Measurements from ENCODE around the gene GPR31.

The GPR31 gene

DNA sequence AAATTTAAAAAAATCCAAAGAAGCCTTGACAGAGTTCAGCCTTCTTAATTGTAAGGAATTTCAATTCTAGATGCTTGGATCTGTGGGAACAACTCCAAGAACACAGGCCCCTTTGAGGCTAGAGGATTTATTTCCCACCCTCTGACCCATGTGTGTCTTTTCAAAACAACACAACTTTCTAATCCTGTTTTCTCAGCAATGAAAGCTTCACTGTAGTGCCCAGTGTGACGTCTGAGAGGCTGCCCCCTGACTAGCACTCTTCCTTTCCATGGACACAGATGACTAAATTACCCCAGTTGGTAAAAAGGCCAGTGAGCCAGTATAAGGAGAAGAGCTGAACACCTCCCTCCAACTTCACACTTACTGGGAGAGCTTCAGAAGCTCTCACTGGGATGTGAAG lies 51.4 kb downstream of the GPR31 start:
- FAIRE-seq (no peak), DNase-seq (ENCODE audit: insufficient read length, low spot score) (no peak)
- no peak for TF ChIP-seq POLR2A (IDR thresholded peaks at IDR 0.05; ENCODE audit: low read depth, low read length)
